HepG2 (cell line): ENCODE results near the gene ABCC3. TPM values are rescaled to one million over a fixed set of nuclear protein-coding genes. Genes with fewer than 3 reads are reported as not detected.
A peak's percentile ranks its signal among the peaks of the same experiment; 100 is the strongest.

Experiments used
- BCL6 ChIP-seq: IDR thresholded peaks from 2 replicates; pipeline ENCODE4 v1.6.1; 2016; ENCODE audit warnings: missing genetic modification reagents, missing compliant biosample characterization
- CHCHD3 ChIP-seq: sonication (generic); formaldehyde crosslinking; IDR thresholded peaks from 2 replicates; pipeline ENCODE4 v1.8.0; 2022; ENCODE audit warnings: mild to moderate bottlenecking, missing genetic modification reagents, moderate library complexity
- GABPB1 ChIP-seq: IDR thresholded peaks from 2 replicates; pipeline ENCODE4 v1.6.1; 2016; ENCODE audit warnings: mild to moderate bottlenecking, missing genetic modification reagents, moderate library complexity, missing compliant biosample characterization
- GFI1 ChIP-seq: sonication (generic); formaldehyde crosslinking; IDR thresholded peaks from 2 replicates; pipeline ENCODE4 v1.5.0; 2020; ENCODE audit warnings: missing genetic modification reagents, mild to moderate bottlenecking, borderline replicate concordance
- GPN1 ChIP-seq: sonication (generic); formaldehyde crosslinking; IDR thresholded peaks from 2 replicates; pipeline ENCODE4 v1.5.1; 2020; ENCODE audit warnings: missing genetic modification reagents, borderline replicate concordance
- HES4 ChIP-seq: sonication (generic); formaldehyde crosslinking; IDR thresholded peaks from 2 replicates; pipeline ENCODE4 v1.9.0; 2021; ENCODE audit warnings: mild to moderate bottlenecking, missing genetic modification reagents, borderline replicate concordance
- MATR3 ChIP-seq: sonication (generic); formaldehyde crosslinking; IDR thresholded peaks from 2 replicates; pipeline ENCODE4 v1.4.0; 2020; ENCODE audit warnings: missing genetic modification reagents
- SIN3A ChIP-seq: IDR thresholded peaks from 2 replicates; pipeline ENCODE4 v1.6.1; 2011; ENCODE audit warnings: low read depth, mild to moderate bottlenecking, control low read depth, low read length, borderline replicate concordance
- SIX1 ChIP-seq: sonication (generic); formaldehyde crosslinking; IDR thresholded peaks from 2 replicates; pipeline ENCODE4 v1.4.0; 2020; ENCODE audit warnings: missing genetic modification reagents, borderline replicate concordance
- STAG1 ChIP-seq: sonication (generic); formaldehyde crosslinking; IDR thresholded peaks from 2 replicates; pipeline ENCODE4 v1.4.0; 2020; ENCODE audit warnings: missing genetic modification reagents
- TSC22D2 ChIP-seq: sonication (generic); formaldehyde crosslinking; IDR thresholded peaks from 2 replicates; pipeline ENCODE4 v1.5.1; 2020; ENCODE audit warnings: missing genetic modification reagents, mild to moderate bottlenecking, borderline replicate concordance
- YEATS2 ChIP-seq: sonication (generic); formaldehyde crosslinking; IDR thresholded peaks from 2 replicates; pipeline ENCODE4 v1.4.0; 2020; ENCODE audit warnings: missing genetic modification reagents, borderline replicate concordance
- ZNF207 ChIP-seq: fragments of 450-650 bp; IDR thresholded peaks from 2 replicates; pipeline ENCODE4 v1.6.1; 2016; ENCODE audit warnings: antibody characterized with exemption, borderline replicate concordance
- ZNF530 ChIP-seq: sonication (generic); formaldehyde crosslinking; IDR thresholded peaks from 2 replicates; pipeline ENCODE4 v1.5.0; 2020; ENCODE audit warnings: low read depth, mild to moderate bottlenecking, missing genetic modification reagents
- ZNF670 ChIP-seq: sonication (generic); formaldehyde crosslinking; IDR thresholded peaks from 2 replicates; pipeline ENCODE4 v1.8.0; 2022; ENCODE audit warnings: mild to moderate bottlenecking, missing genetic modification reagents, borderline replicate concordance
- ZSCAN31 ChIP-seq: sonication (generic); formaldehyde crosslinking; IDR thresholded peaks from 2 replicates; pipeline ENCODE4 v1.5.0; 2020; ENCODE audit warnings: low read depth, mild to moderate bottlenecking, missing genetic modification reagents
- polyA plus RNA-seq, 8 experiments: library from polyadenylated mRNA; depleted of rRNA in 3 of 8; stranded (reverse) in 7 of 8; unstranded in 1 of 8; fragments of >200 nt; fragmentation: Illumina TruSeq in 4 of 8; extraction: Trizol in 4 of 8; gene quantifications; 2 replicates each; pipeline versions ENCODE4 v1.2.1 to v1.2.3, GENCODE V29; 2011 to 2016; ENCODE audit warnings: low read depth in 4 of 8, missing spikeins in 1 of 8, mixed read lengths in 1 of 8; ENCODE audit not compliant: insufficient read depth in 1 of 8
- total RNA-seq, 5 experiments: library from RNA; depleted of rRNA; stranded (reverse); fragments of >200 nt; fragmentation: Illumina TruSeq; extraction: Trizol; gene quantifications; 2 replicates each; pipeline ENCODE4 v1.2.3, GENCODE V29; 2016; ENCODE audit warnings: low read depth in 1 of 5
- TF ChIP-seq, protein P1 (sequence below): sonication (generic); formaldehyde crosslinking; IDR thresholded peaks from 2 replicates; pipeline ENCODE4 v1.4.0; 2020; ENCODE audit warnings: missing genetic modification reagents, borderline replicate concordance
- TF ChIP-seq, protein P2 (sequence below): fragments of 450-650 bp; IDR thresholded peaks from 2 replicates; pipeline ENCODE4 v1.6.1; 2017; ENCODE audit warnings: mild to moderate bottlenecking
- TF ChIP-seq, protein P3 (sequence below): sonication (generic); formaldehyde crosslinking; IDR thresholded peaks from 2 replicates; pipeline ENCODE4 v1.4.0; 2020; ENCODE audit warnings: missing genetic modification reagents, borderline replicate concordance

Gene ABCC3
- total and polyA plus RNA-seq, 2 of the 13 experiments (the other 11 are each of a cell fraction or from before 2014, with no cell fraction given): 25.2 to 50.7 TPM

DNA sequence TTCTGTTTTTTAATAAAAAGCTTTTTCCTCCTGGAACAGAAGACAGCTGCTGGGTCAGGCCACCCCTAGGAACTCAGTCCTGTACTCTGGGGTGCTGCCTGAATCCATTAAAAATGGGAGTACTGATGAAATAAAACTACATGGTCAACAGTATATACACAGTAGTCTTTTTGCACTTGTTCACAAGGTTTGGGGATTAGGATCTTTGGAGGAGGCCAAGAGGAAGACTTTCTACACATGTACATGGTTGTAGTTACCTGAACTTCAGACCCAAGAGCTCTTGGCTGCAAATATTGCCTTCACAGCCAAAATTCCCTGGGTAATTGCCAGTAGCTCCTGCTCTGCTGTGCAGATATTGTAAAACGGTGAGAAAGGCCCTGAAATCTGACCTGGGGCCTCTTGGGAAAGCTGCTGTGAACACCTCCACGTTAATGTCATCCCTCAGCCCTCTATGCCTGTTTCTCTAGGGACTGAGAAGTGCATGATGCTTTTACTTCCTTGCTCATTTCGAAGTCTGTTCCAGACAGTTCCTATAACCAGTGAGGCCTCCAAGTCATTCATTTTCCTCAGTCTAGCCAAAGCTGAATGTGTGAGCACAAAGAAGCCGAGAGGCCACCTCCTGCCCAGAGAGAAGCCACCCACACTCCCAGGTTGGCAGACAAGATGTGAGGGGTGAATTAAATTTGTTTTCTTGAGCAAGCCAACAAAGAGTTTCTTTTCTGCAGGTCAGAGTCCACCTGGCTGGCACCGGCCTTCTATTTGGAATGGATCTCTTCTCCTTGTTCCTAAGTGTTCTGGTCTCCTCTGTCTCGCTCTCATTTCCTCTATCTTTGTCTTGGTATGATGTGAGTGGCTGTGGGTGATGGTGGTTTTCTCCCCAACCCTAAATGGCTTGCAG is 57.1 kb downstream of the ABCC3 start (continued):
- TF ChIP-seq SIN3A (no peak), ZSCAN31 (CRISPR knock-in tag) (peak; percentile 65; the same call in 1 of the 2 replicates), STAG1 (CRISPR knock-in tag) (no peak), CHCHD3 (CRISPR knock-in tag) (no peak), HES4 (CRISPR knock-in tag) (no peak), GFI1 (CRISPR knock-in tag) (no peak), ZNF207 (no peak), YEATS2 (CRISPR knock-in tag) (no peak), GPN1 (CRISPR knock-in tag) (no peak), ZNF530 (CRISPR knock-in tag) (no peak), MATR3 (no peak), ZNF670 (CRISPR knock-in tag) (no peak), TSC22D2 (CRISPR knock-in tag) (0 out of 2 replicates have a peak, but pooled peaks have one; percentile 34), BCL6 (CRISPR knock-in tag) (peak; percentile 8; the same call in 1 of the 2 replicates), GABPB1 (CRISPR knock-in tag) (no peak), SIX1 (peak; percentile 69; the same call in 1 of the 2 replicates)
- TF ChIP-seq, protein P1, sequence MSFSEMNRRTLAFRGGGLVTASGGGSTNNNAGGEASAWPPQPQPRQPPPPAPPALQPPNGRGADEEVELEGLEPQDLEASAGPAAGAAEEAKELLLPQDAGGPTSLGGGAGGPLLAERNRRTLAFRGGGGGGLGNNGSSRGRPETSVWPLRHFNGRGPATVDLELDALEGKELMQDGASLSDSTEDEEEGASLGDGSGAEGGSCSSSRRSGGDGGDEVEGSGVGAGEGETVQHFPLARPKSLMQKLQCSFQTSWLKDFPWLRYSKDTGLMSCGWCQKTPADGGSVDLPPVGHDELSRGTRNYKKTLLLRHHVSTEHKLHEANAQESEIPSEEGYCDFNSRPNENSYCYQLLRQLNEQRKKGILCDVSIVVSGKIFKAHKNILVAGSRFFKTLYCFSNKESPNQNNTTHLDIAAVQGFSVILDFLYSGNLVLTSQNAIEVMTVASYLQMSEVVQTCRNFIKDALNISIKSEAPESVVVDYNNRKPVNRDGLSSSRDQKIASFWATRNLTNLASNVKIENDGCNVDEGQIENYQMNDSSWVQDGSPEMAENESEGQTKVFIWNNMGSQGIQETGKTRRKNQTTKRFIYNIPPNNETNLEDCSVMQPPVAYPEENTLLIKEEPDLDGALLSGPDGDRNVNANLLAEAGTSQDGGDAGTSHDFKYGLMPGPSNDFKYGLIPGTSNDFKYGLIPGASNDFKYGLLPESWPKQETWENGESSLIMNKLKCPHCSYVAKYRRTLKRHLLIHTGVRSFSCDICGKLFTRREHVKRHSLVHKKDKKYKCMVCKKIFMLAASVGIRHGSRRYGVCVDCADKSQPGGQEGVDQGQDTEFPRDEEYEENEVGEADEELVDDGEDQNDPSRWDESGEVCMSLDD: no peak
- TF ChIP-seq, protein P2, sequence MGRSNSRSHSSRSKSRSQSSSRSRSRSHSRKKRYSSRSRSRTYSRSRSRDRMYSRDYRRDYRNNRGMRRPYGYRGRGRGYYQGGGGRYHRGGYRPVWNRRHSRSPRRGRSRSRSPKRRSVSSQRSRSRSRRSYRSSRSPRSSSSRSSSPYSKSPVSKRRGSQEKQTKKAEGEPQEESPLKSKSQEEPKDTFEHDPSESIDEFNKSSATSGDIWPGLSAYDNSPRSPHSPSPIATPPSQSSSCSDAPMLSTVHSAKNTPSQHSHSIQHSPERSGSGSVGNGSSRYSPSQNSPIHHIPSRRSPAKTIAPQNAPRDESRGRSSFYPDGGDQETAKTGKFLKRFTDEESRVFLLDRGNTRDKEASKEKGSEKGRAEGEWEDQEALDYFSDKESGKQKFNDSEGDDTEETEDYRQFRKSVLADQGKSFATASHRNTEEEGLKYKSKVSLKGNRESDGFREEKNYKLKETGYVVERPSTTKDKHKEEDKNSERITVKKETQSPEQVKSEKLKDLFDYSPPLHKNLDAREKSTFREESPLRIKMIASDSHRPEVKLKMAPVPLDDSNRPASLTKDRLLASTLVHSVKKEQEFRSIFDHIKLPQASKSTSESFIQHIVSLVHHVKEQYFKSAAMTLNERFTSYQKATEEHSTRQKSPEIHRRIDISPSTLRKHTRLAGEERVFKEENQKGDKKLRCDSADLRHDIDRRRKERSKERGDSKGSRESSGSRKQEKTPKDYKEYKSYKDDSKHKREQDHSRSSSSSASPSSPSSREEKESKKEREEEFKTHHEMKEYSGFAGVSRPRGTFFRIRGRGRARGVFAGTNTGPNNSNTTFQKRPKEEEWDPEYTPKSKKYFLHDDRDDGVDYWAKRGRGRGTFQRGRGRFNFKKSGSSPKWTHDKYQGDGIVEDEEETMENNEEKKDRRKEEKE: no peak
- TF ChIP-seq, protein P3, sequence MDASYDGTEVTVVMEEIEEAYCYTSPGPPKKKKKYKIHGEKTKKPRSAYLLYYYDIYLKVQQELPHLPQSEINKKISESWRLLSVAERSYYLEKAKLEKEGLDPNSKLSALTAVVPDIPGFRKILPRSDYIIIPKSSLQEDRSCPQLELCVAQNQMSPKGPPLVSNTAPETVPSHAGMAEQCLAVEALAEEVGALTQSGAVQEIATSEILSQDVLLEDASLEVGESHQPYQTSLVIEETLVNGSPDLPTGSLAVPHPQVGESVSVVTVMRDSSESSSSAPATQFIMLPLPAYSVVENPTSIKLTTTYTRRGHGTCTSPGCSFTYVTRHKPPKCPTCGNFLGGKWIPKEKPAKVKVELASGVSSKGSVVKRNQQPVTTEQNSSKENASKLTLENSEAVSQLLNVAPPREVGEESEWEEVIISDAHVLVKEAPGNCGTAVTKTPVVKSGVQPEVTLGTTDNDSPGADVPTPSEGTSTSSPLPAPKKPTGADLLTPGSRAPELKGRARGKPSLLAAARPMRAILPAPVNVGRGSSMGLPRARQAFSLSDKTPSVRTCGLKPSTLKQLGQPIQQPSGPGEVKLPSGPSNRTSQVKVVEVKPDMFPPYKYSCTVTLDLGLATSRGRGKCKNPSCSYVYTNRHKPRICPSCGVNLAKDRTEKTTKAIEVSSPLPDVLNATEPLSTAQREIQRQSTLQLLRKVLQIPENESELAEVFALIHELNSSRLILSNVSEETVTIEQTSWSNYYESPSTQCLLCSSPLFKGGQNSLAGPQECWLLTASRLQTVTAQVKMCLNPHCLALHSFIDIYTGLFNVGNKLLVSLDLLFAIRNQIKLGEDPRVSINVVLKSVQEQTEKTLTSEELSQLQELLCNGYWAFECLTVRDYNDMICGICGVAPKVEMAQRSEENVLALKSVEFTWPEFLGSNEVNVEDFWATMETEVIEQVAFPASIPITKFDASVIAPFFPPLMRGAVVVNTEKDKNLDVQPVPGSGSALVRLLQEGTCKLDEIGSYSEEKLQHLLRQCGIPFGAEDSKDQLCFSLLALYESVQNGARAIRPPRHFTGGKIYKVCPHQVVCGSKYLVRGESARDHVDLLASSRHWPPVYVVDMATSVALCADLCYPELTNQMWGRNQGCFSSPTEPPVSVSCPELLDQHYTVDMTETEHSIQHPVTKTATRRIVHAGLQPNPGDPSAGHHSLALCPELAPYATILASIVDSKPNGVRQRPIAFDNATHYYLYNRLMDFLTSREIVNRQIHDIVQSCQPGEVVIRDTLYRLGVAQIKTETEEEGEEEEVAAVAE (CRISPR knock-in tag): no peak
